ENCODE results near the gene FGFR3. TPM values are rescaled to one million over a fixed set of nuclear protein-coding genes. Genes with fewer than 3 reads are reported as not detected.

Gene FGFR3
- total RNA-seq, 4 donors from 2014 or later: 0.78 to 5.1 (median 1.6) TPM

- Histone ChIP-seq H3K9me3 (no peaks in the 10 kb centered on the region), H3K4me1 (peaks cover 7 to 31% of the 10 kb centered on the region in 2 donors), H3K36me3 (no peaks in the 10 kb centered on the region), H3K27ac (no peak overlapping the region), H3K4me3 (replicated peaks in 1 of 3) (no peak overlapping the region), H3K27me3 (no peaks in the 10 kb centered on the region)
- no peak for DNase-seq
- no peak for TF ChIP-seq POLR2A (IDR thresholded peaks at IDR 0.05)
- no peak for TF ChIP-seq CTCF (IDR thresholded peaks at IDR 0.05)
- WGBS, 2 donors: 87 to 100% methylated on average over 1 to 3 of the region's 5 CpGs
- intact Hi-C loops (cut with DNase I): no loop called here
Observed at GRCh38 chr4:1857931-1858330, 64.8 kb downstream of the FGFR3 start.

Other genes starting within 250 kb of the FGFR3 start
- 10 to 100 TPM; 17.5 to 34.9 (median 21.7) TPM for gene FAM53A, start 109.0 kb upstream of the FGFR3 start, total RNA-seq
- gene SLBP, start 81.0 kb upstream of the FGFR3 start, total RNA-seq: 10 to 100 TPM; 41.2 to 48.5 (median 43.3) TPM
- 100 to 1,000 TPM in 2 of 4 donors, 10 to 100 TPM in 2; 64.8 to 138 (median 106) TPM for gene TMEM129, start 72.0 kb upstream of the FGFR3 start, total RNA-seq
- 10 to 100 TPM in 1 of 4 donors, 1 to 10 TPM in 3; 4.8 to 10.3 (median 5.1) TPM for gene TACC3, start 71.8 kb upstream of the FGFR3 start, total RNA-seq
- gene LETM1, start 62.9 kb downstream of the FGFR3 start, total RNA-seq: 10 to 100 TPM; 30.1 to 58.4 (median 49.0) TPM
- gene NSD2, start 78.1 kb downstream of the FGFR3 start, total RNA-seq: 10 to 100 TPM; 30.9 to 63.7 (median 40.3) TPM
- gene NELFA, start 215.7 kb downstream of the FGFR3 start, total RNA-seq: 10 to 100 TPM; 23.2 to 39.3 (median 28.7) TPM

All from thyroid gland (tissue), 4 donors.